Mucosa of gallbladder (tissue), 1 donor: ENCODE results near the gene LMBR1. TPM values are rescaled to one million over a fixed set of nuclear protein-coding genes. Genes with fewer than 3 reads are reported as not detected.
"Not testable (repeated sequence)": the region's sequence is repeated elsewhere in the genome, so short reads cannot be mapped to it uniquely, and the experiment has no call there.

Experiments used
- DNase-seq: peaks from one replicate; pipeline ENCODE4 v3.0.0-alpha.2; 2020; ENCODE audit warnings: low spot score
- total RNA-seq: library from RNA; stranded (reverse); gene quantifications from one replicate; pipeline ENCODE4 v1.2.1, GENCODE V29; 2021
- donor health status: DM: no; HTN: no; CAD: no.

Gene LMBR1
- total RNA-seq, 1 donor from 2014 or later, result 51.4 TPM

DNA sequence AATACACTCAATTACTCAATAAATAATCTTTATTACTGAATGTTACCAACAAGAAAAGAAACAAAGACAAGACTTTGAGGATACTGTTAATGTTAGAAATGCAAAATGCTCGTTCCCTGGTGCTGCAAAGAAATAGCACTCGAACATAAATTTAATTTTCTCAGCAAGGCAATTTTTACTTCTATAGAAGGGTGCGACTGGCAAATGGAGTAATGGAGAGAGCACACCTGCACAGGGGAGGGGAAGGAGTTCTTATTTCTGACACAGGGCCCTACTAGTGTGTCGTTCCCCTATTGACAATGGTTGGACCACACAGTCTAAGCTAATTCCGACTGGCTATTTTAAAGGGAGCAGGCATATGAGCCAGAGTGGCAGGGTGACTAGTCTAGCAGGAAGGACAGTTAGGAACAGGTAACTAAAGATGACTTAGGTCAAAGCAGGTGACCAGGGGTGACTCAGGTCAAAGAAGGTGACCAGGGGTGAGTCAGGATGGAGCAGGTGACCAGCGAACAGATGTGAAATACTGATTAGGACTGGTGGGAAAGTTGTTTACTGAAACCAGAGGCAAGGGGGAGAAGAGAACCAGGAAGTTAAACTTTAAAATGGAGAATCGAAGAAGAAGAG lies 133.3 kb downstream of the LMBR1 start:
- DNase-seq, result no peak

DNA sequence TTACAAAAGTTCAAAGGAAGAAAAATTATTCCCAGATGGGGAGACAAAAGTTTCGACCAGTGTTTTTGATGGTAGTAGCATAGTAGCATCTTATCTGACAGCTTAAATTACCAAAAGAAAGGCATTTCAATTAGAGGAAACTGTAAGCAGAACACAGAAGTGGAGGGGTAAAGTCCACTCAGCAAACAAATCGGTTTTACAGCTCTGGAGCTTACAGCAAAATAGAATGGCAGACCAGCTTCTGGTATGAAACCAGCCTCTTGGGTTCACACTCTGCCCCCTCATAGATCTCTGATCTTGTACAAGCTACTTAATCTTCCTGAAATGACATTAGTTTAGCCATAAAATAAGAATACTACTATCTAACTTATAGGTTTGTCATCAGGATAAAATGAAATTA lies 133.8 kb downstream of the LMBR1 start:
- no peak for DNase-seq

DNA sequence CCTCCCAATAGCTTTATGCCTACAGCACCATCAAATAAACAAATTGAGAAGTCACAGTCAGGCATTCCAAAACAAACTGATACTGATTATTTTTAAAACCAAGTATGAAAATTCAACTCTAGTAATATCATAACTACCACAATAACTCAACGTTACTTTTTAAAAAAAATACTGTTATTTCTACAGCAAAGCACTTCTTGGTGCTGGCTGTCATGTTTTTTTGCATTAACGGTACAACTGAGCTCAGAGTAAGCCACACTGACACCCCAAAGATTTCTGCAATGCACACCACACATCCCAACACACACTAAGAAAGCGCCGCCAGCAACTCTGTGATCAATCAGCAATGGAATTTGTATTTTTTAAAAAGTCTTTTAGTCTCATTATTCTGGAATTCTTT lies 138.8 kb downstream of the LMBR1 start:
- no peak for DNase-seq

DNA sequence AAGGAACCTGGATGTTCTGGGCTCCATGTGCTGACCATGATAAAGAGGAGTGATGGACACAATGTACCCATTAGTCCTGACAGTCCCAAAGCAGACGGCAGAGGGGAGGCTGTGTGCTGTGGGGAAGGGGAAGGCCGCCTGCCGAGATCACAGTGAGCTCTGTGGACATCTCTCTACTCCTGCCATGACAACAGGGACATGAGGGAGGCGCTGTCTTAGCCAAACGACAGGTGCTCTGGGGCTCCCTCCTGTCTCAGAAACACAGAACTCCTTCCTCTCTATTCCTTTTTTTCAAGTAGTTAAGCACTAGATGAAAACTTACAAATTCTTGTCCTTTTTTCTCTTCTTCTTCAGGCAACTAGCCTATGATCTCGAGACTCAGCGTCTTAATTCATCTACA lies 139.4 kb downstream of the LMBR1 start:
- no peak for DNase-seq

DNA sequence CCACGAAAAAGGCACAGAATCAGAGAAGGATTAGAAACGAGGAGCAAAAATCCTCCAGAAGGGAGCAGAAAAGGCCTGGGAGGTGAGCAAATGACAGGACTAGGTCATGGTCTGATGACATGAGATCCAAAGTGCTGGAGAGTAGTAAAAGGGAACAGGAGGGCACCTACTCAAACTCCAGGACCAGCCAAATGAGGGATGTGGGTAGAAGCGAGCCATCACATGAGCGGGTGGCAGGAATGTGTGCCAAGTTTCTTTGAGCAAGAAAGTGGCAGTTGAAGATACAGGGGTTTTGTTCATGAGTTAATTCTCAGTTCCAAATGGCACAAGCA lies 139.8 kb downstream of the LMBR1 start:
- no peak for DNase-seq

DNA sequence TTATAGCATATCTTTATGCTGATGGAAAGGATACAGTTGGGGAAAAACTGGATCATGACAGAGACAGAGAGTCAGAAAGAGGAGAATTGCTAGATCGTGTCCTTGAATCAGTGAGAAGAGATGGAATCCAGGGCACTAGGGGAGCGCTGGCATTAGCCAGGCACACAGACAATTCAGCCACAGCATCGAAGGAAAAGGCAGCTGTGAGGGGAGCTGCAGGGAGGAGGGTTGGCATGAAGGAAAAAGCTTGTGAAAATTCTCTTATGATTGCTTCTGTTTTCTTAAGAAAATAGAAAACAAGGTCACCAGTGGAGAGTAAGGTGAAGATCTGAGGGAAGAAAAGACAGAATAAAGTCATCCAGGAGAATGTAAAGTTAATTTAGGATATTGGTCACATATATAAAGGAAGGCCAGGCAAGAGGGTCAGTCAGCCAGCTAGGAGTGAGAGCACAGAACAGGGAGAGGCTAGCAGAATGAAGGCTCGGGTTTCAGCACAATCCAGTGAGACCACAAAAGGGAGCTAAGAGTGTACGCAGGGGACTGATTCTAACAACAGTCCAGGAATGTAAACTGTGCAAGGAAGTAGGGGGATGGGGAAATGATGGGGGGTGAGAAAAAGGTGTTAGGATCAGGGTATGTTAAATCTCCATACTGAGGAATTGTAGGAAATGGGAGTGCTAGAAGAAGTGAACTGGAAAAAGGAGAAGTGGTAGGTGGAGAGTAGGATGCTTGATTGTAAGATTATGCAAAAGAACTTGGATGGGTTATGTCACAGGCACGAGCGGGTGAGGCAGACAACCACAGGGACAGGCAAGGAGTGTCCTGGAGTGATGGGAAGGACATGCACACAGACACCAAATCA lies 140.4 kb downstream of the LMBR1 start:
- DNase-seq, result no peak

DNA sequence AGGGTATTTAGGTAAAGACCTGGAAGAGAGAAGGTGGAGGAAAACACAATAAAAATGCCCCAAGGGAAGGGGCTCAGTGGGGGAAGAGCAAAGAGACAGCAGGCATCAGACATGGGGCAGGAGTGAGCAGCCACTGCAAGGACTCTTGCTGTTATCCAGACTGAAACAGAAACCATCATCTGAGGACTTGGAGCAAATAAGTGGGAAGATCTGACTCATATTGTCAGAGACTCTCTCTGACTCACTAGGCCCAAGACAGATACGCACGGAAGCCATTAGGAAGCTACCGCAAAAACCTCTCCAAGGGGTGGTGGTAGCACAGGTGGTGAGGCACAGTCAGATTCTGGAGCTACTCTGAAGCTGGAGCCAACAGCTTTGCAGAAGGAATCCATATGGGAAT lies 141.7 kb downstream of the LMBR1 start:
- no peak for DNase-seq

DNA sequence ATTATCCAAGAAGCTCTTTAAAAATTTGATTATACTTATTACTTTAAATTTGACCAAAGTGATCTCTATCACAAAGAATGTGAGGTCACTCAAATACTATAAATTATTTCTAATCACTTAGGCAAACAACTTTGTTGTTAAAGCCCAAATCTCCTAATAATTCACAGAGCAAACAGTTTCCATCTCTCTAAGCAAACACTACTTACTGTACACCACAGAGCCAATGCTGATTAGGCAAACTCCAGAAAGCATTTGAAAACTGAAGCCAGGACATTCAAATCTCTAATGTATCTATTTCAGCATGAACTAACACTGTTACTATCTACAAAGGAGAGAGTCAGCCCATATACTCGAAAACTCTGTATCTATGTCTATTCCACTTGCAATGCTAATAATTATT lies 145.3 kb downstream of the LMBR1 start:
- DNase-seq, result no peak

DNA sequence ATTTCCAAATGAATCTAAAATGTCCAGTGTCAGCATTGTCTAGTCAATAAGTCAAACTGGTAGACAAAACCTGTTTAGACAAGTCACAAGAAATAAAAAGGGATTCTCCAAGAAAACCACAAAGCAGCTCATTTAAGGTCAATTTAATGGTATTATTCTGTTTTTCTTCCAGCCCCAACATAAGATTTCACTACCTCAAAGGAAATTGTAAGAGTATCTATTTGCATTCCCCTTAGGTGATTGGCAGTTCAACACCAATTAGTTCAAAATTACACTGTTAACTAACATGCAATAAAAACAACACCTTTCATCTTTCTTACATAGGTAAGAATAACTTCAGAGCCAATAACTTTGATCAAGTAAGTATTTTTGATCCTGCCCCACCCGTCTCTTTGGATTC lies 146.1 kb downstream of the LMBR1 start:
- no peak for DNase-seq

DNA sequence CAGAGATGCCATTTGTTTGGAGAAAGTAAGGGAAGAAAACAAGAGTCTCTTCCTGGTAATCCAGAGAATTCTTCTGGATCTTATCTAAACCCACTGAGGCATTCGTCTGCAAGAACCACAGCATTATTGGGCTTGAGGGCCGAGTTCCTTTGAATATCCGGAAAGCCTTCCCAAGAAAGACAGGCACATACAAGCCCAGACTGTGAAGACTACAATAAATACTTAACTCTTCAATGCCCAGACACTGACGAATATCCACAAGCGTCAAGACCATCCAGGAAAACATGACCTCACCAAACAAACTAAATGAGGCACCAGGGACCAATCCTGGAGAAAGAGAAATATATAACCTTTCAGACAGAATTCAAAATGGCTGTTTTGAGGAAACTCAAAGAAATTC lies 153.4 kb downstream of the LMBR1 start:
- no peak for DNase-seq

DNA sequence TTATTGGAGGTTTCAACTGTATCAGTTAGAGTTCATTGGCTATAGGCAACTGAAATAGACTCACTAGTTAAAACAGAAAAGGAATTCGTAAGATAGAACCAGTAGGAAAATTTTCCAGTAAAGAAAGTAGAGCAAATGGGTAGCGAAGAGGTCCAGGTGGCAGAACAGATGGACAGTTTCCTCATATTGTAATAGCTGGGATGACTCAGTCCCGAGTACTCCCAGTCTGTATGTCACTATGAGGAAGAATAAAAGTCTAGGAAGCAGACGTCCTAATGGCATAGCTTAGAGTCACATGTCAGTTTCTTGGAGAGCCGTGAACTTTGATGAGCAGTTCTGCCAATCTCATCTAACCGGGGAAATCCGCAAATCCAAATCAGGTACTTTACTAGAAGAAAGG lies 157.1 kb downstream of the LMBR1 start:
- DNase-seq, result no peak

DNA sequence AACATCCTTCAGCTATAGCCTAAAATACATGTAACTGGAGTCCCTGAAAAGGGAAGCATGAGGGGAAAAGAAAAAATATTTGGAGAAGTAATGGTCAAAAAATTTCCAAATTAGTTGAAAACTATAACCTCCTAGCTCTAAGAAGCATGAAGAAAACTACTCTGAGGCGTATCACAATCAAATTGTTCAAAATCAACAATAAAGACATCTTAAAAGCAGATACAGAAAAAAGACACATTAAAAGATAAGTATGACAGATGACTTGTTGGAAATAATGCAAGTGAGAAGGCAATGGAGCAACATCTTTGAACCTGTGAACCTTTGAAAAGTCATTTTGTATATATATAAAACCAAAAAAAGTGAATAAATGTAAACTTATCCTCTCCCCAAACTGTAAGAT lies 159.3 kb downstream of the LMBR1 start:
- DNase-seq, result no peak

DNA sequence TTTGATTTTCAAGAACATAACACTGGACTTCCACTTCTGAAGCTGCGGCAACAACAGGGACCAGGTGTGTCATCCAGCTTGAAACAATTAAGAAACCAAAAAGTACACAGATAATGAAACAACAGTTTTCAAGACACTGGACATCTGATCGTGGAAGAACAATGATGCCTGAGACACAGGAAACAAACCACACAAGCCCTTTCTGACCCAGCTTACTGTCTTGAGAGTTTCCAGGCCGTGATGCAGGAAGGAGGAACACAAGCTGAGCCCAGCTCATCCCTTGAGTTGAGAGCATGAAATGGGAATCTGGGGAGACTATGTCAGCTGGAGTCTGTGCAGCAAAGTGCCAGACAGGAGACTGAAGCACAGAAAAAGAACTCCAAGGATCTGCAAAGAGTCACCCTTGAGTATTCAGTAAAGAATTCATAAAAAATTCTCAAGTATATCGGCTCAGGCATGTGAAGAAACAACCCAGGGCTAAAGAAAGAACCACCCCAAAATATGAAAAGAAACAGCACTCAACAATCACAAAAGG lies 160.8 kb downstream of the LMBR1 start:
- no peak for DNase-seq

DNA sequence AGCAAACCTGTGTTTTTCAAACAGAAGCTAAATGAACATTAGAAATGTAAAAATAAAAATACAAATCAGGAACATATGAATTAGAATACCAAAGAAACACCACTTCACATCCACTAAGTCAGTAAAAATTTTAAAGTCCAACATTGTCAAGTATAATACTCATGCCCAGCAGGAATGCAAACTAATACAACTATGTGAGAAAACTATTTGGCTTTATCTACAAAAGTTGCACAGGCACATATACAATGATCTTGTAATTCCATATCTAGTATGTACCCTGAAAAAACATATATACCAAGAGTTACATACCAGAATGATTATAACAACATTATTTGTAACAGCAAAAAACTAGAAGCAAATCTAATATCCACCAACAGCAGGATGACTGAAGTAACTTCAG lies 161.3 kb downstream of the LMBR1 start:
- no peak for DNase-seq

DNA sequence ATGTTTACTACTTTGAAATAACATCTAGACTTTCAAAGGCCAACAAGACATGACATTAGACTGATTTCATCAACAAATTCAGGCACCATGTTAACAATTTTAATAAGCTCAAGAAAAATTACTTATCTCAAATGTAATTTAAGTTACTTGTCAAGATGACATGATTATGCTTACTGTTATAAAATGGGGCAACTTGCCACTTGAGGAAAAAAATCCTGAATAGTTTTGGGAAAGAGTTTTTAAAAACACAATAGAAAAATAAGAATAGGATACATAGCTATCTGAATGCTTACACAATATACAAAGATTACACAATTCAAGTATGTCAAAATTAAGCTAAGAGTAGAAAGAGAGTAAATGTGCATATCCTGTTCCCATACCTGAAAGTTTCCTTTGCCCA lies 167.0 kb downstream of the LMBR1 start:
- DNase-seq, result no peak

DNA sequence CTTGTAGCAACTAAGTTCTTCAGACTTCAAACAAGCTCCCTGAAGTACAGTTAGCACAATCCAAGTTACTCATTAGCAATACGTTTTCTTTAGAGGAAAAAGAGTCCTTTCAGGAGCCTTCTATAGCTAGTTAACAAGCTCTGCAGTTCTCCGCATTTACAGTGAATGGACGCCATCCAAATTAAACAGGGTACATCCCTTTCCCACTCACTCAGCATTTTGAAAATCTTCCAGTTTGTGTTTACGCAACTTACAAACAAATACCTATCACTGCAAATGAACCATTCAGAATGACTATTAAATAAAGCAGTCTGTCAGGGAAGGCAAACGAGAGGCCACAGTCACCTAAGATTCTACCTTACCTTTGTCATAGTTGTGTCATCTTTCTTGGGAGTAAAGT lies 167.9 kb downstream of the LMBR1 start:
- no peak for DNase-seq

DNA sequence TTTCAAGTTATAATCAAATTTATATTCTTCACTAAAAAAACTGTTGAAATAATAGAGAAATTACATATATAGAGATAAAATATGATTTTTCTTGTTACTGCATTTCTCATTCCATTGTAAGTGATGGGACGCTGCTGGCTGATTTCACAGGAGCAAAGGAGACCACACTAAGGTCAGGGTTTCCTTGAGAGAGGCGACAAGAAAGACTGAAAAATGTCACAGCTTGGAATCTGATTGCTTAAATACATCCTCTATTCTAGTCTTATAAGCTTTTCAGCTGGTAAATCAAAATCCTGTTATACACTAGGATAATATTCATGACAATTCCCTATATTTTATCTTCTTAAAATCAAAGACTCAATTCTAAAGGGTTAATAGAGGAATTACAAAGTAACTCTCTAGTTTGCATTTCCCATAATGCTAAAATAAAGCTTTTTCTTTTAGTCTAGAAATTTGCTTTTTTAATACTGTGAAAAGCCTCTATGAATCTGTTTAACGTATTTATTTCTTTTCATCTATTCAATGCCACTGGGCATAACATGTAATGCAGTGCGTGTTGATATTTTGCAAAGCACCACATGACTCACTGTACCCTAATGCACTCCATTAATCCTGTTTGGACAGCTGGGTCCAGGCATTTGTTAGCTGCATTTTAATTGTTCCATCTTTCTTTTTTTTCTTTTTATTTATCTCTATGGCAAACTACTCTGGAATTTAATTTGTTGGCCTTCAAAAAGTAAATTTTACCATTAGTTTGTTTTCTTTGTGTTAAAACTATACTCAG lies 170.7 kb downstream of the LMBR1 start:
- no peak for DNase-seq

DNA sequence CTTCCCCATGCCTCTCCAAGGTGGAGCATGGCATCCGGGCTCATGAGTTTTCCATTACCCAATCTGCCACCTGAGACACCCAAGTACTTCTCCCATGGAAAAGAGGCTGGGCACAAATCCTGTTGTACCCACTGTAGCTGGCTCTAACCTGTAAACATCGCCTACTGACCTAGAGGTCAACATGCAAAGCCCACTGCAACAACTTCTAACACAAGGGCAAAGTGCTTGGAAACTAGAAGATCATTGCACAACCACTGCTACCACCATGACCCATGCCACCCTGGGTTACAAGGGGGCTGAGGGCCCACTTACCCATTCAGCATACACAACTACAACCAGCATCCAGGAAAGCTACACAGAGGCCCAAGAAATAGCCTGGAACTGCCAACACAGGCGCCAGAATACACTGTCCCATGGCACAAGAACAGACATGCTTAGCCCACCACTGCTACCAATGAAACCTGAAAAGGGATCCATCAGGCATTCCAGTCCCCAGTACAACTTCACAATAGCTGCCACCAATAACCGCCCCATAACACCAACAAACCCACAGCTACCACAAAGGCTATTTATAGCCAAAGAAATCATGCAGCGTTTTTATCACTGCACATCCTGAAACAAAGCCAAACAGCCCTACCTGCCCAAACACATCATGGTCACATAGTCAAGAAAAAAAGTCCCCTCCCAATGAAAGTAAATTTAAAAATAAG lies 189.1 kb downstream of the LMBR1 start:
- no peak for DNase-seq

DNA sequence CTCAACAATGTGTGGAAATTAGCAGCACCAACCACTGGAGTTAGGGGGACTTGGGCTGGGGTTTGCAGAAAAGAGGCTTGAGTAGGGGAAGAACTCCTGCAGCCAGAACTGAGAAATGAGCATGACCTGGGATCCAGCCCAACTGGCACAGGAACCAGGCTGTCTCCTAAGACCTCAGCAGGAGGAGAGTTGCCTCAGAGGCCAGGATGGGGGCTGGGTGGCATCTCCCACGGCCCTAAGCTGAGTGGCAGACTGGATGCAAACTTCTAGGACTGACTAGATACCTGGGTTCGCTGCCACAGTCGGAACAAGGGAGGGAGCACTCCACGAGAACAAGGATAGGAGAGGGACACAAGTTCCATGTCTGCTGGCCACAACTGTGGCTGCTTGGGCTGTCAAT lies 189.8 kb downstream of the LMBR1 start:
- DNase-seq, result no peak

DNA sequence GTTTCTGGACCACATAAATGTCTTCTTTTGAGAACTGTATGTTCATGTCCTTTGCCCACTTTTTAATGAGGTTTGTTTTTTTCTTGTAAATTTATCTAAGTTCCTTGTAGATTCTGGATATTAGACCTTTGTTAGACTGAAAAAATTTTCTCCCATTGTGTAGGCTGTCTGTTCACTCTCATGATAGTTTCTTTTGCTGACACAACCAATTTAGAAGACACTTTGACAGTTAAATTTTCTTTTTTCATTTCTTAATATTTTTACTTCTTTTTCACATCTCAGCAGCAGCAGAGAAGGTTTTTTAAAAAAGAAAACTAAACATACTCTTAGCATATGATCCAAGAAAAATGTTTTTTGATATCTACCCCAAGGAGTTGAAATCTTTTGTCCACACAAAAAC lies 190.6 kb downstream of the LMBR1 start:
- no peak for DNase-seq

DNA sequence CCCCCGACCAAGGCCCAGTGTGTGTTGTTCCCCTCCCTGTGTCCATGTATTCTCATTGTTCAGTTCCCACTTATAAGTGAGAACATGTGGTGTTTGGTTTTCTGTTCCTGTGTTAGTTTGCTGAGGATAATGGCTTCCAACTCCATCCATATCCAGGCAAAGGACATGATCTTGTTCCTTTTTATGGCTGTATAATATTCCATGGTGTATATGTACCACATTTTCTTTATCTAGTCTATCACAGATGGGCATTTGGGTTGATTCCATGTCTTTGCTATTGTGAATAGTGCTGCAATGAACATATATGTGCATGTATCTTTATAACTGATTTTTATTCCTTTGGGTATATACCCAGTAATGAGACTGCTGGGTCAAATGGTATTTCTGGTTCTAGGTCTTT lies 191.2 kb downstream of the LMBR1 start:
- DNase-seq, result not testable (repeated sequence)

DNA sequence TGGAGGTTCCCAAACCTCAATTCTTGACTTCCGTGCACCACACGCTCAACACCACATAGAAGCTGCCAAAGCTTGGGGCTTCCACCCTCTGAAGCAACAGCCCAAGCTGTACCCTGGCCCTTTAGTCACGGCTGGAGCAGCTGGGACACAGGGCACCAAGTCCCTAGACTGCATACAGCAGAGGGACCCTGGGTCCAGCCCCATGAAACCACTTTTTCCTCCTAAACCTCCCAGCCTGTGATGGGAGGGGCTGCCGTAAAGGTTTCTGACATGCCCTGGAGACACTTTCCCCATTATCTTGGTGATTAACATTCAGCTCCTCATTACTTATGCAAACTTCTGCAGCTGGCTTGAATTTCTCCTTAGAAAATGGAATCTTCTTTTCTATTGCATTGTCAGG lies 194.5 kb downstream of the LMBR1 start:
- not testable (repeated sequence) for DNase-seq
